IMR-90 (cell line): ENCODE measurements around the gene BCL2L12. TPM values are rescaled to one million over a fixed set of nuclear protein-coding genes. Genes with fewer than 3 reads are reported as not detected.

Source experiments
- ATAC-seq: fragments of 200-7000 bp; cut with Tn5 transposase; 2 replicates; pipeline ENCODE4 v1.9.1; 2020; ENCODE audit warnings: low read depth, mild to moderate bottlenecking, moderate library complexity
- BruUV-seq: library from RNA; stranded (reverse); fragments of 400-500 nt; replicated peaks from 2 replicates; lab custom pipeline; 2021; lab: Mats Ljungman, UMichigan
- CTCF ChIA-PET: fragments of 300-600 bp; formaldehyde crosslinking; extraction: SDS; loops from one replicate; lab custom pipeline; 2021; ENCODE audit warnings: antibody characterized with exemption; lab: Yijun Ruan, JAX
- POLR2A ChIA-PET: fragments of 300-600 bp; sonication (Branson Sonifier 250); formaldehyde crosslinking; loops from one replicate; lab custom pipeline; 2022; ENCODE audit warnings: antibody characterized with exemption; ENCODE audit not compliant: unreplicated experiment; lab: Charles Lee
- DNase-seq: peaks from one replicate; pipeline ENCODE4 v3.0.0; 2013
- H2AFZ ChIP-seq: replicated peaks from 2 replicates; pipeline ENCODE3; 2013; ENCODE audit warnings: low read length, mild to moderate bottlenecking; ENCODE audit not compliant: poor library complexity
- H2AK5ac ChIP-seq: 2 replicates; pipeline ENCODE4 v1.6.1; 2013; ENCODE audit warnings: low read depth, low read length, inconsistent platforms
- H2AK9ac ChIP-seq: replicated peaks from 2 replicates; pipeline ENCODE3; 2013; ENCODE audit warnings: mild to moderate bottlenecking, low read depth, low read length, moderate library complexity; ENCODE audit not compliant: poor library complexity
- H2BK120ac ChIP-seq: 2 replicates; pipeline ENCODE4 v1.6.1; 2013; ENCODE audit warnings: low read depth, low read length, inconsistent platforms
- H2BK15ac ChIP-seq: 3 replicates; pipeline ENCODE4 v1.6.1; 2013; ENCODE audit warnings: low read depth, low read length, inconsistent platforms
- H2BK20ac ChIP-seq: 2 replicates; pipeline ENCODE4 v1.6.1; 2013; ENCODE audit warnings: low read depth, mild to moderate bottlenecking, inconsistent platforms, low read length, moderate library complexity
- H2BK5ac ChIP-seq: 2 replicates; pipeline ENCODE4 v1.6.1; 2013; ENCODE audit warnings: mild to moderate bottlenecking, low read depth, low read length, inconsistent platforms; ENCODE audit not compliant: poor library complexity, severe bottlenecking
- H3K14ac ChIP-seq: replicated peaks from 2 replicates; pipeline ENCODE4 v1.6.1; 2013; ENCODE audit warnings: low read depth, low read length, inconsistent platforms
- H3K18ac ChIP-seq: 2 replicates; pipeline ENCODE4 v1.6.1; 2013; ENCODE audit warnings: low read depth, low read length, control low read depth
- H3K23ac ChIP-seq: 2 replicates; pipeline ENCODE4 v1.6.1; 2013; ENCODE audit warnings: low read depth, low read length, inconsistent platforms
- H3K27ac ChIP-seq: 2 replicates; pipeline ENCODE4 v1.5.1; 2013; ENCODE audit warnings: mild to moderate bottlenecking, control low read depth, low read length; ENCODE audit not compliant: insufficient read depth
- H3K27me3 ChIP-seq: 2 replicates; pipeline ENCODE4 v1.6.1; 2013; ENCODE audit warnings: low read length; ENCODE audit not compliant: control insufficient read depth, insufficient read depth
- H3K36me3 ChIP-seq: 2 replicates; pipeline ENCODE4 v1.6.1; 2013; ENCODE audit warnings: low read length, mixed read lengths; ENCODE audit not compliant: control insufficient read depth, insufficient read depth
- H3K4ac ChIP-seq: 2 replicates; pipeline ENCODE4 v1.6.1; 2013; ENCODE audit warnings: low read depth, low read length, inconsistent platforms
- H3K4me1 ChIP-seq: 2 replicates; pipeline ENCODE4 v1.6.1; 2013; ENCODE audit warnings: low read length, mixed read lengths; ENCODE audit not compliant: control insufficient read depth, insufficient read depth
- H3K4me2 ChIP-seq: 2 replicates; pipeline ENCODE4 v1.6.1; 2013; ENCODE audit warnings: low read depth, mild to moderate bottlenecking, control low read depth, low read length, moderate library complexity
- H3K4me3 ChIP-seq: 2 replicates; pipeline ENCODE4 v1.5.1; 2013; ENCODE audit warnings: low read depth, mild to moderate bottlenecking, control low read depth, low read length, moderate library complexity; ENCODE audit not compliant: insufficient read depth
- H3K56ac ChIP-seq: 2 replicates; pipeline ENCODE4 v1.6.1; 2013; ENCODE audit warnings: low read length, inconsistent platforms; ENCODE audit not compliant: insufficient read depth; ENCODE audit errors: extremely low read depth
- H3K79me1 ChIP-seq, 2 experiments: 2 replicates each; pipeline ENCODE4 v1.6.1; 2013; ENCODE audit warnings: low read length in 2 of 2, inconsistent platforms in 1 of 2, low read depth in 1 of 2
- H3K9ac ChIP-seq: 2 replicates; pipeline ENCODE4 v1.6.1; 2013; ENCODE audit warnings: low read depth, low read length, control low read depth
- H3K9me1 ChIP-seq: 2 replicates; pipeline ENCODE4 v1.6.1; 2013; ENCODE audit warnings: low read length, inconsistent platforms; ENCODE audit not compliant: insufficient read depth
- H3K9me3 ChIP-seq: 2 replicates; pipeline ENCODE4 v1.6.1; 2013; ENCODE audit warnings: low read length; ENCODE audit not compliant: control insufficient read depth, insufficient read depth
- H4K20me1 ChIP-seq: 2 replicates; pipeline ENCODE4 v1.6.1; 2013; ENCODE audit warnings: low read length, inconsistent platforms; ENCODE audit not compliant: insufficient read depth
- H4K5ac ChIP-seq: 2 replicates; pipeline ENCODE4 v1.6.1; 2013; ENCODE audit warnings: mild to moderate bottlenecking, low read depth, low read length, control low read depth
- H4K8ac ChIP-seq, 2 experiments: 2 replicates each; pipeline ENCODE4 v1.6.1; 2013; ENCODE audit warnings: low read depth in 2 of 2, low read length in 2 of 2, control low read depth in 1 of 2, inconsistent platforms in 1 of 2
- H4K91ac ChIP-seq: 2 replicates; pipeline ENCODE4 v1.6.1; 2013; ENCODE audit warnings: low read depth, low read length, inconsistent platforms; ENCODE audit not compliant: insufficient read depth
- CEBPB ChIP-seq: IDR thresholded peaks from 2 replicates; pipeline ENCODE4 v1.6.1; 2012; ENCODE audit warnings: low read depth, low read length, improper control_type of control experiment
- CHD1 ChIP-seq: IDR thresholded peaks from 2 replicates; pipeline ENCODE4 v1.6.1; 2012; ENCODE audit warnings: low read depth, low read length, improper control_type of control experiment
- CTCF ChIP-seq: conservative IDR thresholded peaks from 2 replicates; pipeline ENCODE4 v1.5.1; 2012; ENCODE audit warnings: mild to moderate bottlenecking, low read depth, low read length, improper control_type of control experiment
- MAZ ChIP-seq: IDR thresholded peaks from 2 replicates; pipeline ENCODE4 v1.6.1; 2012; ENCODE audit warnings: low read depth, mild to moderate bottlenecking, low read length, improper control_type of control experiment, moderate library complexity, borderline replicate concordance
- NFE2L2 ChIP-seq: fragments of 150-350 bp; IDR thresholded peaks from 2 replicates; pipeline ENCODE4 v1.6.1; 2016; ENCODE audit warnings: low read depth, mild to moderate bottlenecking, low read length
- POLR2A ChIP-seq: IDR thresholded peaks from 2 replicates; pipeline ENCODE4 v1.6.1; 2012; ENCODE audit warnings: mild to moderate bottlenecking, low read depth, low read length
- RCOR1 ChIP-seq: IDR thresholded peaks from 2 replicates; pipeline ENCODE4 v1.6.1; 2012; ENCODE audit warnings: mild to moderate bottlenecking, low read length, improper control_type of control experiment; ENCODE audit not compliant: insufficient replicate concordance
- RFX5 ChIP-seq: IDR thresholded peaks from 2 replicates; pipeline ENCODE4 v1.8.0; 2012; ENCODE audit warnings: low read depth, mild to moderate bottlenecking, low read length, moderate library complexity
- SMC3 ChIP-seq: fragments of 150-350 bp; IDR thresholded peaks from 2 replicates; pipeline ENCODE4 v1.6.1; 2016; ENCODE audit warnings: low read depth, mild to moderate bottlenecking, antibody characterized with exemption, low read length, moderate library complexity
- WGBS, 2 experiments: methylation state at CpG; one replicate each; pipeline versions ENCODE4 v1.1.5 to v1.1.7; 2013; ENCODE audit warnings: missing lambda C conversion rate in 2 of 2; ENCODE audit not compliant: insufficient read length in 1 of 2; ENCODE audit errors: extremely low coverage in 2 of 2; 5-methylcytosine and 5-hydroxymethylcytosine counted together
- dilution Hi-C: fragments of 300-500 bp; cut with HindIII; formaldehyde crosslinking; loops from one replicate; pipeline ENCODE4 v1.14.3; 2018; ENCODE audit warnings: low sequenced_read_pairs; ENCODE audit not compliant: unreplicated experiment
- in situ Hi-C: fragments of 300-500 bp; cut with MboI; formaldehyde crosslinking; loops from 3 replicates; pipeline ENCODE4 v1.14.3; 2019; ENCODE audit warnings: low sequenced_read_pairs, inconsistent platforms, mixed read lengths
- intact Hi-C: fragments of 100-400 bp; cut with micrococcal nuclease; formaldehyde crosslinking; loops from 2 replicates; pipeline ENCODE4 v1.10.0; 2022
- polyA plus RNA-seq, 3 experiments: library from polyadenylated mRNA; depleted of rRNA; stranded (reverse); fragments of >200 nt; gene quantifications; 2 replicates each; pipeline ENCODE4 v1.2.3, GENCODE V29; 2012; ENCODE audit warnings: low replicate concordance in 1 of 3
- total RNA-seq: library from RNA; depleted of rRNA; stranded (reverse); fragments of >200 nt; gene quantifications from 2 replicates; pipeline ENCODE4 v1.2.3, GENCODE V29; 2012
- TF ChIP-seq, protein P1 (sequence below): fragments of 150-350 bp; IDR thresholded peaks from 2 replicates; pipeline ENCODE4 v1.6.1; 2017; ENCODE audit warnings: mild to moderate bottlenecking, antibody characterized with exemption, low read length, low read depth
- TF ChIP-seq, protein P2 (sequence below): fragments of 150-350 bp; IDR thresholded peaks from 2 replicates; pipeline ENCODE4 v1.6.1; 2016; ENCODE audit warnings: low read depth, mild to moderate bottlenecking, low read length, moderate library complexity, borderline replicate concordance

The BCL2L12 gene
- total and polyA plus RNA-seq, 2 of the 4 experiments (the other 2 are of a cell fraction), result 3.9 to 32.6 TPM

DNA sequence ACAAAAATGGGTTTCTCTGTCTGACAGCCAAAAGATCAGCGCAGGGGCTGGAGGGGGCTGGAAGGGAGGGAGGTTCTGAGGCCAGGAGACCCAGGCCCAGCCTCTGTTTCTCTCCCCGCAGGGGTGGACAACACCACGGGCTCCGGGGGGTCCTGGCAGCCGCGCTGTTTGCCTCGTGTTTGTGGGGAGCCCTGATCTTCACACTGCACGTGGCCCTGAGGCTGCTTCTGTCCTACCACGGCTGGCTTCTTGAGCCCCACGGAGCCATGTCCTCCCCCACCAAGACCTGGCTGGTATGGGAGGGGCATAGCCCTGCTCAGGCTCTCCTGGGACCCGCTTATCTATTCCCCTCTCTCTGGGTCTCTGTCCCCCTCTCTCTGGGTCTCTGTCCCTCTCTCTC is 34.8 kb downstream of the BCL2L12 start:
- dilution Hi-C loops, result no loop called here
- POLR2A ChIA-PET, result no interaction called here

More for the DNA sequence above, 34.8 kb downstream of the BCL2L12 start:
- CTCF ChIA-PET, result no interaction called here
- Histone ChIP-seq H4K5ac (no peak overlapping the region), H3K56ac (no peak overlapping the region), H3K36me3 (peaks cover 28% of the 10 kb centered on the region), H3K27me3 (no peaks in the 10 kb centered on the region), H2BK20ac (no peak overlapping the region), H2BK5ac (no peak overlapping the region), H3K9me3 (no peaks in the 10 kb centered on the region), H3K23ac (no peak overlapping the region), H3K4me2 (no peak overlapping the region), H2AFZ (no peak overlapping the region), H4K91ac (no peak overlapping the region), H3K9me1 (0 out of 2 replicates have a peak, but pooled peaks cover 3% of the 10 kb centered on the region), H3K4me1 (no peaks in the 10 kb centered on the region), H3K14ac (no peak overlapping the region), H4K8ac (no peak overlapping the region), H3K4me3 (no peak overlapping the region), H3K18ac (no peak overlapping the region), H2AK5ac (no peak overlapping the region), H3K9ac (no peak overlapping the region), H3K4ac (no peak overlapping the region), H3K79me1 (no peaks in the 10 kb centered on the region), H4K20me1 (no peaks in the 10 kb centered on the region), H2AK9ac (no peak overlapping the region), H2BK15ac (no peak overlapping the region), H3K27ac (no peak overlapping the region), H2BK120ac (no peak overlapping the region)
- intact Hi-C loops (no loop called here), in situ Hi-C loops (no loop called here)
- no peak for ATAC-seq
- no TSS peak for BruUV-seq
- no peak for DNase-seq
- WGBS, 2 experiments, result 68% methylated on average over 4 of the region's 11 CpGs; no CpG with 5 or more reads in 1 of the 2 experiments
- no peak for TF ChIP-seq CTCF
- TF ChIP-seq, protein P1, sequence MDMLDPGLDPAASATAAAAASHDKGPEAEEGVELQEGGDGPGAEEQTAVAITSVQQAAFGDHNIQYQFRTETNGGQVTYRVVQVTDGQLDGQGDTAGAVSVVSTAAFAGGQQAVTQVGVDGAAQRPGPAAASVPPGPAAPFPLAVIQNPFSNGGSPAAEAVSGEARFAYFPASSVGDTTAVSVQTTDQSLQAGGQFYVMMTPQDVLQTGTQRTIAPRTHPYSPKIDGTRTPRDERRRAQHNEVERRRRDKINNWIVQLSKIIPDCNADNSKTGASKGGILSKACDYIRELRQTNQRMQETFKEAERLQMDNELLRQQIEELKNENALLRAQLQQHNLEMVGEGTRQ, result no peak
- TF ChIP-seq MAZ, result no peak
- TF ChIP-seq RFX5, result no peak
- TF ChIP-seq, protein P2, sequence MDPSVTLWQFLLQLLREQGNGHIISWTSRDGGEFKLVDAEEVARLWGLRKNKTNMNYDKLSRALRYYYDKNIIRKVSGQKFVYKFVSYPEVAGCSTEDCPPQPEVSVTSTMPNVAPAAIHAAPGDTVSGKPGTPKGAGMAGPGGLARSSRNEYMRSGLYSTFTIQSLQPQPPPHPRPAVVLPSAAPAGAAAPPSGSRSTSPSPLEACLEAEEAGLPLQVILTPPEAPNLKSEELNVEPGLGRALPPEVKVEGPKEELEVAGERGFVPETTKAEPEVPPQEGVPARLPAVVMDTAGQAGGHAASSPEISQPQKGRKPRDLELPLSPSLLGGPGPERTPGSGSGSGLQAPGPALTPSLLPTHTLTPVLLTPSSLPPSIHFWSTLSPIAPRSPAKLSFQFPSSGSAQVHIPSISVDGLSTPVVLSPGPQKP, result no peak
- no peak for TF ChIP-seq RCOR1
- no peak for TF ChIP-seq NFE2L2
- TF ChIP-seq CEBPB, result no peak
- no peak for TF ChIP-seq CHD1
- no peak for TF ChIP-seq POLR2A
- no peak for TF ChIP-seq SMC3
